GM18498 (cell line): ENCODE data around the gene ERO1A.

Experiments used
- ATAC-seq: cut with Tn5 transposase; IDR thresholded peaks from one replicate; pipeline ENCODE4 v1.9.1; 2021; ENCODE audit warnings: mild to moderate bottlenecking, moderate library complexity; ENCODE audit not compliant: unreplicated experiment

Gene ERO1A

GRCh38 chr14:52609445-52610044, 85.8 kb downstream of the ERO1A start:
- ATAC-seq, result no peak

GRCh38 chr14:52607061-52607460, 88.3 kb downstream of the ERO1A start:
- ATAC-seq, result no peak

- ATAC-seq, result peak; percentile 71
Observed at GRCh38 chr14:52602131-52602530, 93.2 kb downstream of the ERO1A start.

GRCh38 chr14:52599974-52600373, 95.4 kb downstream of the ERO1A start:
- no peak for ATAC-seq

GRCh38 chr14:52598568-52598967, 96.8 kb downstream of the ERO1A start:
- no peak for ATAC-seq

- ATAC-seq, result no peak
Observed at GRCh38 chr14:52596861-52597260, 98.5 kb downstream of the ERO1A start.

- ATAC-seq, result no peak
Observed at GRCh38 chr14:52596320-52596719, 99.0 kb downstream of the ERO1A start.

- ATAC-seq, result no peak
Observed at GRCh38 chr14:52590318-52590717, 105.0 kb downstream of the ERO1A start.
